ENCODE measurements around the gene RPS2. TPM values are rescaled to one million over a fixed set of nuclear protein-coding genes. Genes with fewer than 3 reads are reported as not detected.

The RPS2 gene
- total RNA-seq, 1 experiment from 2014 or later, result 4,836 TPM

- POLR2A ChIA-PET, result interaction anchor here (0.6 to 5.9 kb wide), 3 partner anchors 10 to 15 kb away, joined by 3 to 53 read pairs (median 10); partner anchors contain the start of genes MSRB1, RNF151 and RPS2
- Mint-ChIP-seq H3K4me1 (ENCODE audit: insufficient read depth, unreplicated experiment) (peaks cover 6% of the 10 kb centered on the region), H3K4me3 (ENCODE audit: unreplicated experiment) (no peak overlapping the region), H3K36me3 (ENCODE audit: insufficient read depth, unreplicated experiment) (no peaks in the 10 kb centered on the region), H3K27me3 (ENCODE audit: insufficient read depth, unreplicated experiment) (no peaks in the 10 kb centered on the region), H3K9me3 (ENCODE audit: unreplicated experiment) (no peaks in the 10 kb centered on the region), H3K27ac (ENCODE audit: low read depth, unreplicated experiment) (no peak overlapping the region)
- DNase-seq (ENCODE audit: unreplicated experiment), result no peak
- CTCF ChIA-PET, result interaction anchor here (0.6 kb wide), 1 partner anchor 24 kb away, joined by 3 read pairs; no protein-coding TSS in a partner anchor
- no peak for TF ChIP-seq CTCF (IDR thresholded peaks at IDR 0.05; ENCODE audit: unreplicated experiment)
- no TSS peak for BruUV-seq (replicated peaks)
- intact Hi-C loops (cut with micrococcal nuclease), result no loop called here
Measured at GRCh38 chr16:1953734-1954133, 10.9 kb downstream of the RPS2 start.

- H3K27ac Mint-ChIP-seq (ENCODE audit: low read depth, unreplicated experiment), result no peak overlapping the region
- no TSS peak for BruUV-seq (replicated peaks)
- intact Hi-C loops (cut with micrococcal nuclease), result no loop called here
- CTCF ChIA-PET, result interaction anchor here (1.1 to 1.3 kb wide), 2 partner anchors 19 to 21 kb away, joined by 3 to 4 read pairs; no protein-coding TSS in a partner anchor
- TF ChIP-seq CTCF (IDR thresholded peaks at IDR 0.05; ENCODE audit: unreplicated experiment), result no peak
- H3K4me1 Mint-ChIP-seq (ENCODE audit: insufficient read depth, unreplicated experiment), result peaks cover 6% of the 10 kb centered on the region
- H3K27me3 Mint-ChIP-seq (ENCODE audit: insufficient read depth, unreplicated experiment), result no peaks in the 10 kb centered on the region
- no peak for DNase-seq (ENCODE audit: unreplicated experiment)
- no peaks in the 10 kb centered on the region for H3K36me3 Mint-ChIP-seq (ENCODE audit: insufficient read depth, unreplicated experiment)
- POLR2A ChIA-PET, result interaction anchor here (0.9 to 5.9 kb wide), 2 partner anchors 13 to 169 kb away, joined by 3 to 53 read pairs; partner anchors contain the start of genes RNF151 and RPS2
- H3K9me3 Mint-ChIP-seq (ENCODE audit: unreplicated experiment), result no peaks in the 10 kb centered on the region
- H3K4me3 Mint-ChIP-seq (ENCODE audit: unreplicated experiment), result no peak overlapping the region
Measured at GRCh38 chr16:1950559-1950958, 14.1 kb downstream of the RPS2 start.

- peak; percentile 26 for DNase-seq (ENCODE audit: unreplicated experiment)
- CTCF ChIA-PET, result interaction anchor here (1.1 to 1.3 kb wide), 2 partner anchors 18 to 21 kb away, joined by 3 to 4 read pairs; no protein-coding TSS in a partner anchor
- intact Hi-C loops (cut with micrococcal nuclease), result no loop called here
Measured at GRCh38 chr16:1950047-1950446, 14.6 kb downstream of the RPS2 start.

GRCh38 chr16:1949507-1949906, 15.1 kb downstream of the RPS2 start:
- intact Hi-C loops (cut with micrococcal nuclease), result no loop called here
- DNase-seq (ENCODE audit: unreplicated experiment), result no peak
- CTCF ChIA-PET, result interaction anchor here (0.6 to 1.3 kb wide), 4 partner anchors 18 to 1234 kb away, joined by 3 to 4 read pairs (median 3); no protein-coding TSS in a partner anchor
- TF ChIP-seq CTCF (IDR thresholded peaks at IDR 0.05; ENCODE audit: unreplicated experiment), result no peak
- no peaks in the 10 kb centered on the region for H3K27me3 Mint-ChIP-seq (ENCODE audit: insufficient read depth, unreplicated experiment)
- no peaks in the 10 kb centered on the region for H3K36me3 Mint-ChIP-seq (ENCODE audit: insufficient read depth, unreplicated experiment)
- H3K9me3 Mint-ChIP-seq (ENCODE audit: unreplicated experiment), result no peaks in the 10 kb centered on the region
- H3K4me1 Mint-ChIP-seq (ENCODE audit: insufficient read depth, unreplicated experiment), result peaks cover 6% of the 10 kb centered on the region
- no peak overlapping the region for H3K27ac Mint-ChIP-seq (ENCODE audit: low read depth, unreplicated experiment)
- no TSS peak for BruUV-seq (replicated peaks)
- H3K4me3 Mint-ChIP-seq (ENCODE audit: unreplicated experiment), result no peak overlapping the region
- POLR2A ChIA-PET, result interaction anchor here (0.9 to 5.9 kb wide), 2 partner anchors 10 to 14 kb away, joined by 5 to 53 read pairs; partner anchors contain the start of genes NDUFB10, RNF151 and RPS2

More at GRCh38 chr16:1950047-1950446, 14.6 kb downstream of the RPS2 start:
- Mint-ChIP-seq H3K4me1 (ENCODE audit: insufficient read depth, unreplicated experiment) (peaks cover 6% of the 10 kb centered on the region), H3K4me3 (ENCODE audit: unreplicated experiment) (no peak overlapping the region), H3K27ac (ENCODE audit: low read depth, unreplicated experiment) (no peak overlapping the region), H3K9me3 (ENCODE audit: unreplicated experiment) (no peaks in the 10 kb centered on the region), H3K36me3 (ENCODE audit: insufficient read depth, unreplicated experiment) (no peaks in the 10 kb centered on the region), H3K27me3 (ENCODE audit: insufficient read depth, unreplicated experiment) (no peaks in the 10 kb centered on the region)
- TF ChIP-seq CTCF (IDR thresholded peaks at IDR 0.05; ENCODE audit: unreplicated experiment), result no peak
- POLR2A ChIA-PET, result interaction anchor here (0.9 to 5.9 kb wide), 2 partner anchors 14 to 168 kb away, joined by 3 to 53 read pairs; partner anchors contain the start of genes RNF151 and RPS2
- BruUV-seq (replicated peaks), result no TSS peak

Data from MCF 10A (cell line).